Natural killer cell treated with Interleukin-12 subunit alpha and Interleukin-12 subunit beta and Interleukin-15 and Interleukin-18, amount 100 ng/mL, for 72 hours (primary cell): ENCODE measurements around the gene EIF5A. TPM values are rescaled to one million over a fixed set of nuclear protein-coding genes. Genes with fewer than 3 reads are reported as not detected.

Source experiments
- ATAC-seq, 2 donors: fragments of 150-1000 bp; cut with Tn5 transposase in 1 of 2; sonication (Bioruptor Pico), chemical (Tn5 transposase) in 1 of 2; 2 replicates each; pipeline ENCODE4 v1.10.0; 2021
- DNase-seq: peaks from one replicate; pipeline ENCODE4 v3.0.0; 2022; ENCODE audit warnings: low spot score
- H3K27ac Mint-ChIP-seq, 2 donors: 1 replicate in 1 of 2; 2 replicates in 1 of 2; pipeline ENCODE4 v1.8.0; 2022; ENCODE audit warnings: mixed read lengths in 2 of 2, mild to moderate bottlenecking in 1 of 2, moderate library complexity in 1 of 2
- H3K27me3 Mint-ChIP-seq, 2 donors: 1 replicate in 1 of 2; 2 replicates in 1 of 2; pipeline ENCODE4 v1.8.0; 2022; ENCODE audit warnings: mixed read lengths in 2 of 2
- H3K36me3 Mint-ChIP-seq: one replicate; pipeline ENCODE4 v1.8.0; 2022; ENCODE audit warnings: mixed read lengths
- H3K4me1 Mint-ChIP-seq, 2 donors: 1 replicate in 1 of 2; 2 replicates in 1 of 2; pipeline ENCODE4 v1.8.0; 2022; ENCODE audit warnings: low read depth in 2 of 2, mixed read lengths in 2 of 2, mild to moderate bottlenecking in 1 of 2
- H3K4me3 Mint-ChIP-seq: one replicate; pipeline ENCODE4 v1.8.0; 2022; ENCODE audit warnings: mixed read lengths
- H3K9me3 Mint-ChIP-seq: 2 replicates; pipeline ENCODE4 v1.8.0; 2022; ENCODE audit warnings: mixed read lengths
- total RNA-seq, 2 donors: library from RNA; stranded (reverse); gene quantifications; one replicate each; pipeline ENCODE4 v1.2.3, GENCODE V29; 2022

EIF5A gene
- total RNA-seq = 1,000 to 10,000 TPM in 1 of 2 donors, 100 to 1,000 TPM in 1; 953 to 1,345 TPM

DNA sequence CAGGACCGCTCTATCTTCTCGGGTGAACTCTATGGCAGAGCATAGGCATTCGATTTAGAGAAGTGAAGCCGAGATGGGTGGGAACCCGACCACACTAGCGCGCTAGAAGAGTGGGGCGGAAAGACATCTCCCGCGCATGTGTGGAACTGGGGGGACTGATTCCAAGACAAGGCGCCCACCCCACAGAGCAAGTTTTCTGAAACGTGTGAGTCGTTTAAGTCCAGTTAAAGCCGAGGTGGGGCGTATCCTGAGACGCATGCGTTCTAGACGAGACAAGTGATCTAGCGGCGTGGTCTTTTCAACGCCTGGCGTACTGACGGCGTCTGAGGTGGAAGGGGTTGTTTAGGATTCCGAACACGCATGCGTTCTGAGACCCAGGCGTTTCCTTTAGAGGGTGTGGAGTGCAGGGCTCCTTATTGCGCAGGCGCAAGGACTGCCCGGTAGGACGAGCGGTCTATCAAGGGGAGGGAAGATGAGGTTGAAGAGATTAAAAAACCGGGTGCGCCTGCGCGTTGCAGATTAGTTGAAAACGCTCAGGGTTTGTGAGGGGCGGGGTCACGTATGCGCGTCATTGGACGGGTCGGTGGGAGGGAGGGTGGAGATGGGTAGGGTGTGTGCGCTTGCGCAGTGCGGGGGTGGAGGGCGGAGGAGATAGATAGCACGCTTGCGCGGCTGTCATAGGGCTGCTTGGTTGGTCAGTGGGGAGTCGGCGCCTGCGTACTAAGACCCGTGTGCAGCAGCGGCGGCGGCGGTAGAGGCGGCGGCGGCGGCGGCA lies at the start of gene EIF5A:
TSS of gene EIF5A (plus strand) at position 718 of the 775 bp plus-strand sequence. CDS start 2,008 bp downstream, outside the sequence.
- H3K9me3 Mint-ChIP-seq = no peaks in the 10 kb centered on the region
- peak within 1 kb of the TSS; percentile 87 for H3K4me3 Mint-ChIP-seq
- ATAC-seq = peak; percentile 89 to 91
- peaks cover 31% of the 10 kb centered on the region for H3K36me3 Mint-ChIP-seq
- H3K27ac Mint-ChIP-seq = peak within 1 kb of the TSS; percentile 97
- H3K4me1 Mint-ChIP-seq = peaks cover 42 to 43% of the 10 kb centered on the region in 2 donors
- DNase-seq = peak; percentile 100
- H3K27me3 Mint-ChIP-seq = no peaks in the 10 kb centered on the region

DNA sequence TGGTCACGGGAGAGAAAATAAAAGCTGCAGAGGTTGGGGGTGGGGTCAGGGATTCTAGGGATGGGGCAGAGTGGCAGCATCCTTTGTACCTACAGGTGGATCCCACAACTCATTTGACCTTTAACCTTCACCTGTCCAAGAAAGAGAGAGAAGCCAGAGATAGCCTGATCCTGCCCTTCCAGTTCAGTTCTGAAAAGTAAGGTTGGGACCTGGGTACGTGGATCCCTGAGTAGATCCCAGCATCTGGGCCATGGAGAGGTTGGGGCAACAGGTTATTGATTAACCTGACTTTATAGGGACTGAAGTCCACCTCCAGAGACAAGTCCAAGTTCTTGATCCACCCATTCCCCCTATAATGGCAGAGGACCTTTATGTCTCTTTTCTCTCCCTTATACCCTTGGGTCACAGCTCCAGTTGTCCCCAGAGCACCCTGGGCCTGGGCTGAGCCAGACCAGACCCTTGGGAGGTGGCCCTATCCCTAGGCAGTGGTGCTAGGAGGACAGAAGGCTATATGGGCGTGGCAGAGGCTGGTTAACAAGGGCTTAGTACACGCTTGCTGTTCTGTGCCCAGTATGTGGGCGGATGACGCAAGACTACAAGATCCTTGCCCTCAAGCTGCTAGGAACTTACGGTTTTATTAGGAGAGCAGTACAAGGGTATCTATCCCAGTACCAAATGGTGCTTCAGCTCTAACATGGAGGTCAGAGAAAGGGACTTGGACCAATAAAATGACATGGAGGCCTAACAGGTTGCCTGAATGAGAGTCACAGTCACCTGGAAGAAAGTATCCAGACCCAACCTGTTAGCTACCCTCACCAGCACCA lies 48.5 kb upstream of the EIF5A start:
- ATAC-seq = no peak
- H3K4me3 Mint-ChIP-seq = no peak overlapping the region
- H3K9me3 Mint-ChIP-seq = no peaks in the 10 kb centered on the region
- peaks cover 21 to 24% of the 10 kb centered on the region in 2 donors for H3K4me1 Mint-ChIP-seq
- no peak overlapping the region for H3K27ac Mint-ChIP-seq
- H3K36me3 Mint-ChIP-seq = peaks cover 12% of the 10 kb centered on the region
- no peak for DNase-seq
- peaks cover 12 to 14% of the 10 kb centered on the region in 2 donors for H3K27me3 Mint-ChIP-seq

DNA sequence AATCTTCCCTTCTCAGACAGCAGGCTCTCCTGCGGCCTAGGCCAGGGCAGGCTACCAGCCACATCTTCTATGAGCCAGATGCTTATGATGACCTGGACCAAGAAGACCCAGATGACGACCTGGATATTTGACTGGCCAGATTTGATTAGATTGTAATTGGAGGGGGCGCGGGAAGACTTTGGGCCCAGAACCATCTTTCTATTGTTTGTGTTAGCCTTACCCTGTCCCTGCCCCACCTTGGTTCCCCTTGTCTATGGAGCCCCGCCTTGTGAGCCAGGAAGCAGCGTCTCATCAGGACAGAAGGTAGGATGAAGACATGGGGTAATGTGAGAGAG lies 47.9 kb upstream of the EIF5A start:
- Mint-ChIP-seq H3K4me1 (peaks cover 21 to 24% of the 10 kb centered on the region in 2 donors), H3K27me3 (peaks cover 14 to 18% of the 10 kb centered on the region in 2 donors), H3K9me3 (no peaks in the 10 kb centered on the region), H3K27ac (no peak overlapping the region), H3K4me3 (no peak overlapping the region), H3K36me3 (peaks cover 11% of the 10 kb centered on the region)
- ATAC-seq = no peak
- DNase-seq = no peak

DNA sequence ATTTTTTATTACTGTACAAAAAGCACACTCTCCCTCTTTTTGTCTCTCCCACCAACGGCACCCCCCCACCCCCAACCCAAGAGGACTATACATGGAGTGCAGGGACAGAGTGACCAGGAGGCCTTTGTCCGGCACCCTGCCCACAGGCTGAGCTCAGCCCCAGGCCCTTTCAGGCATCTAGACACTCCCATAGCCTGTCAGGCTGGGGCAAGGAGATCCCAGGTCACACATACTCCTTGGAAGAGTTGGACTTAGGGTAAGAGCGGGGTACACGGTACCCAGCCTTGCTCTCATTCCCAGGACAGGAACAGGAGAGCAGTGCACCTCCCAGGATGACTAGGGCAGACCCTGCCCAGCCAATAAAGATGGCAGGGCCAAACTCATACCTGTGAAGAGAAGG lies 47.3 kb upstream of the EIF5A start:
- ATAC-seq = no peak
- no peaks in the 10 kb centered on the region for H3K9me3 Mint-ChIP-seq
- DNase-seq = no peak
- H3K27me3 Mint-ChIP-seq = peaks cover 14 to 18% of the 10 kb centered on the region in 2 donors
- peaks cover 17 to 24% of the 10 kb centered on the region in 2 donors for H3K4me1 Mint-ChIP-seq
- peaks cover 6% of the 10 kb centered on the region for H3K36me3 Mint-ChIP-seq
- no peak overlapping the region for H3K4me3 Mint-ChIP-seq
- no peak overlapping the region for H3K27ac Mint-ChIP-seq

DNA sequence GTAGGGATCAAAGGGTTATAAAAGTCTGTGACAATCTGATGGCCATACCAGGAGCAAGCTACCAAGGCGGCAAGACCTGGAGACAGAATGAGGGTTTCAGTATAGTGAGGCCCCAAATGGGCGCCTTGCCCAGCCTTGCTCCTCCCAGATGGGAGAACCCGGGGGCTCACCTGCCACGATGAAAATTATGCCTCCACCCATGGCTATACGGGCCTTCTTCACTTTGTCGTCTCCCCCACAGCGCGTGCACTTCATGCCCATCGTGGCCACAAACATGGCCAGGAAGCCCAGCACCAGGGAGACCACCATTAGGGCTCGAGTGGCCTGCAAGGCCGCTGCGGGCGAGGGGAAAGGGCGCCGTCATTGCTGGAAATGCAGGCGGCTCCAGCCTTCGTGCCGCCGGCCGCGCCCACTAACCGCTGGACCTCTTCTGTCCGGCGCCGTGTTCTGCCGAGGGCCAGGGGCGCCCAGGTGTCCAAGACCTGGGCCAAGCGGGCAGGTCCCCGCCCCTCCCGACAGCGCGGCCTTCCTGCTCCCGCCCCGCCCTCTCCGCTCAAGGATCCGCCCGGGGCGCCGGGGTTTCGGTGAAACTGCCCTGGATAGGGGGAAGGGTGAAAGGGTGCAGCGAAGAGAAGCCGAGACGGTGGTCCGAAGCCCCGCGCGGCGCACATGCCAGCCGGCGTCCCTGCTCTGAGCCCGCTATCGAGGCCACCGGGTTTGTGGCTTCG lies 46.6 kb upstream of the EIF5A start:
- DNase-seq (no peak), ATAC-seq (peak; percentile 76 to 78)
- H3K4me1 Mint-ChIP-seq = peaks cover 17 to 24% of the 10 kb centered on the region in 2 donors
- H3K4me3 Mint-ChIP-seq = peak overlapping the region; percentile 42
- H3K36me3 Mint-ChIP-seq = peaks cover 6% of the 10 kb centered on the region
- H3K9me3 Mint-ChIP-seq = no peaks in the 10 kb centered on the region
- peaks cover 14 to 18% of the 10 kb centered on the region in 2 donors for H3K27me3 Mint-ChIP-seq
- H3K27ac Mint-ChIP-seq = no peak overlapping the region

DNA sequence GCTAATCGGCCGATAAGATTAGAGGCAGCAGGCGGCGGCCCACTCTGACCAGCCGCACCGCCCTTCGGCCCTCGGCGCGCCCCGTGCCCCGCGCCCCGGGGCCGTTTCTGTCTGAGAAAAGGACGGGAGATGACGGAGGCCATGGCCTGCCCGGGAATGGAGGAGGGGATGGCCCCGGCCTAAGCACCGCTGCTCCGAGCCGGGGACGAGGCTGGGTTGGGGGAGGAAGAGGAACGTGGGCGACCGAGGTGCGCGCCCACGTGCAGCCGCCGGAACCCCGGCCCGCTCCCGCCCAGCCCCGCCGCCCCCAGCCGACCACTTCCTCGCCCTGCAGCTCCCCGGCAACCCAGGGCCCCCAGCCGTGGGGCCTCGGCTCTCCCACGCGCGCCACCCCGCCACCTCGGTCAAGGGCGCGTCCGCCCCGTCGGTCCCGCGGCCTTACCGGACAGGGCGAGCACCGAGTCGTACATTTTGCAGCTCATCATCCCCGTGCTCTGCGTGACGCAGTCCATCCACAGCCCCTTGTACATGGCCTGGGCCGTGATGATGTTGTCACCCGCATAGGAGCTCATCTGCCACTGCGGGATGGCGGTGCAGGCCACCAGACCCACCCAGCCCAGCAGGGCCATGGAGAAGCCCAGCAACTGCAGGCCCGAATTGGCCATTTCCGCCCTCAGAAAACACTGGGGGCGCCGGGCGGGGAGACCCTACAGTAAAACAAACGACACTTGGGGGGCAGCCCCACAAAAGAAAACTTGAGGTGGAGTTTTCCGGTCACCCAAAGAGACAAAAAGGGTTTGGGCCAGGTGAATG lies 45.8 kb upstream of the EIF5A start:
- Mint-ChIP-seq H3K4me1 (peaks cover 17 to 24% of the 10 kb centered on the region in 2 donors), H3K9me3 (no peaks in the 10 kb centered on the region), H3K36me3 (peaks cover 1% of the 10 kb centered on the region), H3K27me3 (peaks cover 17 to 20% of the 10 kb centered on the region in 2 donors), H3K4me3 (peak overlapping the region; percentile 49), H3K27ac (no peak overlapping the region)
- DNase-seq (no peak), ATAC-seq (peak; percentile 62 to 70)

DNA sequence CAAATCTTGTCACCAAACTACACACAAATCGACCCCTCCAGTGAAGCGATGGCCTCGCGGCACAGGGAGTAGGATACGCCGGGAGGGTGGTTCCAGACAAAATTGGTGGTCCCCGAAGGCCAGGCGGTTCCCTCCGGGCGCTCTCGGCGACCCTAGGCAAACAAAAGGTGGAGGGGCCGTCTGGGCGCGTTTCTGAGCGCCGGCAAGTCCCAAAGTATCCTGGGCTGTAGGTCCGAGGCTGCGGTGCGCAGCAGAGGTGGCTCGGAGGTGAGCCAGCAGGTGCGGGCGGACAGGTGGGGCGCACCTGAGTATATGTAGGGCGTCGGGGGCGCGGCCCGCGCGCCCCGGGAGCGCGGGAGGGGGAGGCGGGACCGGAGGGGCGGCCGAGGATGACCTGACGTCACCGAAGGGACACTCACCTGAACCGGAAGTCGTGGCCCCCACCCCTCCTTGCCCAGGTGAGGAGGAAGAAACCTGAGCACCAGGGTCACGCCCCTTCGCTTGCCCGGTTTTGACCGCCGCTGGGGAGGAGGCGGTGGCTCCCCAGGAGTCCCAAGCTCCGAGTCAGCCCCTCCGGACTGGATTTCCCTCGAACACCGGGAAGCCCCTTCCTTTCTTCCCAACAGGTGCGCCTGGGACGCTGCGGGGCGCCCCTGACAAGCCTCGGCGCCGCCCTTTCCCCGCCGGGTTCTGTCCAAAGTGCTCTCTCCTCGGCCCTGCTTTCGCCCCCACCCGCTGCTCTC lies 45.1 kb upstream of the EIF5A start, which contains the start of gene CLDN7:
TSS of gene CLDN7 (minus strand) at position 287 of the 743 bp plus-strand sequence. CDS start 435 bp downstream, outside the sequence.
- H3K4me3 Mint-ChIP-seq = peak within 1 kb of the TSS; percentile 67

DNA sequence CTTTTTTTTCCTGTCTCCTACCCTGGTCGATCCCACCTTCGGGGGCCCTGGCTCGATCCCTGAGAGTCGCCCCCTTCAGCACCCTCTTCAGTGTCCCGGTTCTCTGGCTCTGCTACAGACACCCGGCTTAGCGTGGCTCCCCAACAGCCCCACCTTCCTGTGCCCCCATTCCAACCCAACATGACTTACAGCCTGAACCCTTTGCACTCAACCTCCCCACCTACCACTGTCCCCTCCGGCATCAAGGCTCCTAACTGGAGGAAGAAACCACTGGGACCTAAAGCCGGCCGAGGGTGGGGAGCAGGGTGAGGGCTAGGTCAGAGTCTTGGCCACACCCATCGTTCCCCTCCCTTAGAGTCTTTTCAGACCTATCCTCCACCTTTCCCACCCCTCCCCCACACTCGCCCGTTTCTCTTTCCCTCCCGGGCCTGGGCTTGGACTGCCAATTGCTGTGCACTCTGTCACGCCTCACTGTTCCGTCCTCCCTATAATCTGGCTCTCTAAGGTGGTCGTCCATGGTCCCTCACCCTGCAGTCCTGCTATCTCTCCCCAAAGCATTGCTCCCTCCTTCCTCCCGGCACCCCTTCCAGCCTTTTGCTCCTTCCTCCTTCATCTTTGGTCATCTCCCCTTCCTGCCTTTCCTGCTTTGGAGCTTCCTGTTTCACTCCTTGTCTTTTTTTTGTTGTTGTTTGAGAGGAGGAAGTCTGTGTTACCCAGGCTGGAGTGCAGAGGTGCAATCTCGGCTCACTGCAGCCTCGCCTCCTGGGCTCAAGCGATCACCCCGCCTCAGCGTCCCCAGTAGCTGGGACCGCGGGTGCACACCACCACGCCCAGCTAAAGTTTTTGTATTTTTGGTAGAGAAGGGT lies 44.3 kb upstream of the EIF5A start:
- Mint-ChIP-seq H3K4me3 (peak overlapping the region; percentile 67), H3K27ac (peak overlapping the region in 1 of 2 donors; percentile 49), H3K36me3 (no peaks in the 10 kb centered on the region), H3K27me3 (peaks cover 20 to 25% of the 10 kb centered on the region in 2 donors), H3K9me3 (no peaks in the 10 kb centered on the region), H3K4me1 (peaks cover 17 to 24% of the 10 kb centered on the region in 2 donors)
- peak in 1 of 2 donors; percentile 11 for ATAC-seq
- no peak for DNase-seq

More for the DNA sequence above, 45.1 kb upstream of the EIF5A start, which contains the start of gene CLDN7:
- DNase-seq (no peak), ATAC-seq (no peak)
- H3K36me3 Mint-ChIP-seq = no peaks in the 10 kb centered on the region
- H3K4me1 Mint-ChIP-seq = peaks cover 17 to 24% of the 10 kb centered on the region in 2 donors
- no peaks in the 10 kb centered on the region for H3K9me3 Mint-ChIP-seq
- H3K27me3 Mint-ChIP-seq = peaks cover 20 to 25% of the 10 kb centered on the region in 2 donors
- H3K27ac Mint-ChIP-seq = peak within 1 kb of the TSS in 1 of 2 donors; percentile 49

DNA sequence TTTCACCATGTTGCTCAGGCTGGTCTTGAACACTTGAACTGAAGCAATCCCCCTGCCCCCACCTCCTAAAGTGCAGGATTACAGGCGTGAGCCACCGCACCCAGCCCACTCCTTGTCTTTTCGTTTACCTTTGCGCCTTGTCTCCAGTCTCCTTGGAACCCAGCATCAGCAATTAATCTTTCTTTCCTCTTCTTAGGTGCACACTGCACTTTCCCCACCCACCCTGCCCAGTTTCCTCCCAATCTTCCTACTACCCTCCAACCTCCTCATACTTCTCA lies 43.7 kb upstream of the EIF5A start:
- ATAC-seq = no peak
- H3K9me3 Mint-ChIP-seq = no peaks in the 10 kb centered on the region
- peak overlapping the region in 1 of 2 donors; percentile 49 for H3K27ac Mint-ChIP-seq
- peaks cover 17 to 24% of the 10 kb centered on the region in 2 donors for H3K4me1 Mint-ChIP-seq
- no peak for DNase-seq
- H3K36me3 Mint-ChIP-seq = no peaks in the 10 kb centered on the region
- H3K27me3 Mint-ChIP-seq = peaks cover 20 to 25% of the 10 kb centered on the region in 2 donors
- H3K4me3 Mint-ChIP-seq = peak overlapping the region; percentile 67

DNA sequence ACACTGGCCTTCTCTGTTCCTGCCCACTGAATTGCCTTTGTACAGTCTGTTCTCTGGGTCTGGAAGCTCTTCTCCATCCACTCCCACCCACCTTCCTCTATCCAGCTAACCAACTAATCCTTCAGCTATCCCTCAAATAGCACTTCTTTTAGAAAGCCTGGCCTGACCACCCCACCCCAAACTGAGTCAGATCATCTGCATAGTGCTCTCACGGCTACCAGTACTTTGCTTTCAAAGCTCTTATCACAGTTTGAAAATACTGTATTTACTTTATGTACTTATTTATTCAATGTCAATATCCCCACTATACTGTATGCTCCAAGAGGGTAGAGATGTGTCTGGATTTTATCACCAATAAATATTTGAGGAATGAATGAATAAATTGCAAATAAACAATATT lies 40.6 kb upstream of the EIF5A start:
- DNase-seq = no peak
- no peak overlapping the region for H3K27ac Mint-ChIP-seq

DNA sequence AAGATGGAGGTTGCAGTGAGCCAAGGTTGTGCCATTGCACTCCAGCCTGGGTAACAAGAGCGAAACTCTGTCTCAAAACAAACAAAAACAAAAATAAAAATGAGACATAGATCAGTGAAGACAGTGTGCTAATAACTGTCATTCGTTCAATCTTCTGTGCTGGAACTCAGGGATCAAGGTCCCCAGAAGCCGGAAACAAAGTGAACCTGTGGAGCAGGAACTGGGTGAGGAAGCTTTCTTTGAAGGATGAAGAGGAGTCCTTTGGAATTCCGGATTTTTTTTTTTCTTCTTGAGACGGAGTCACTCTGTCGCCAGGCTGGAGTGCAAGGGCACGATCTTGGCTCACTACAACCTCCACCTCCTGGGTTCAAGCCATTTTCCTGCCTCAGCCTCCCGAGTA lies 28.0 kb upstream of the EIF5A start:
- no peaks in the 10 kb centered on the region for H3K36me3 Mint-ChIP-seq
- no peak for ATAC-seq
- H3K4me1 Mint-ChIP-seq = peaks cover 21 to 26% of the 10 kb centered on the region in 2 donors
- DNase-seq = no peak
- no peak overlapping the region for H3K4me3 Mint-ChIP-seq
- H3K27me3 Mint-ChIP-seq = peaks cover 7 to 10% of the 10 kb centered on the region in 2 donors
- no peak overlapping the region for H3K27ac Mint-ChIP-seq
- H3K9me3 Mint-ChIP-seq = no peaks in the 10 kb centered on the region

More for the DNA sequence above, 40.6 kb upstream of the EIF5A start:
- Mint-ChIP-seq H3K27me3 (peaks cover 20 to 25% of the 10 kb centered on the region in 2 donors), H3K36me3 (no peaks in the 10 kb centered on the region), H3K4me3 (no peak overlapping the region), H3K4me1 (peaks cover 15 to 17% of the 10 kb centered on the region in 2 donors), H3K9me3 (no peaks in the 10 kb centered on the region)
- no peak for ATAC-seq
